AG10803 (cell line): ENCODE data around the gene GPR42.
"Not testable (repeated sequence)": the region's sequence is repeated elsewhere in the genome, so short reads cannot be mapped to it uniquely, and the experiment has no call there.

Experiments used
- DNase-seq: peaks from one replicate; pipeline ENCODE4 v3.0.0; 2010; ENCODE audit warnings: low read depth
- H3K4me3 ChIP-seq: 2 replicates; pipeline ENCODE4 v1.5.1; 2011; ENCODE audit warnings: mild to moderate bottlenecking, low read length, control low read depth
- CTCF ChIP-seq: conservative IDR thresholded peaks from 2 replicates; pipeline ENCODE4 v1.5.1; 2011; ENCODE audit warnings: mild to moderate bottlenecking, low read length, control low read depth, inconsistent platforms

Gene GPR42

GRCh38 chr19:35399948-35400772, 29.3 kb downstream of the GPR42 start:
- no peak overlapping the region for H3K4me3 ChIP-seq
- no peak for TF ChIP-seq CTCF
- DNase-seq = no peak

- H3K4me3 ChIP-seq = no peak overlapping the region
- no peak for DNase-seq
- no peak for TF ChIP-seq CTCF
These were observed 29.9 kb downstream of the GPR42 start for GRCh38 chr19:35400773-35401100.

- DNase-seq, H3K4me3 ChIP-seq: not testable (repeated sequence)
These were observed 30.5 kb downstream of the GPR42 start for GRCh38 chr19:35401416-35401815.

DNA sequence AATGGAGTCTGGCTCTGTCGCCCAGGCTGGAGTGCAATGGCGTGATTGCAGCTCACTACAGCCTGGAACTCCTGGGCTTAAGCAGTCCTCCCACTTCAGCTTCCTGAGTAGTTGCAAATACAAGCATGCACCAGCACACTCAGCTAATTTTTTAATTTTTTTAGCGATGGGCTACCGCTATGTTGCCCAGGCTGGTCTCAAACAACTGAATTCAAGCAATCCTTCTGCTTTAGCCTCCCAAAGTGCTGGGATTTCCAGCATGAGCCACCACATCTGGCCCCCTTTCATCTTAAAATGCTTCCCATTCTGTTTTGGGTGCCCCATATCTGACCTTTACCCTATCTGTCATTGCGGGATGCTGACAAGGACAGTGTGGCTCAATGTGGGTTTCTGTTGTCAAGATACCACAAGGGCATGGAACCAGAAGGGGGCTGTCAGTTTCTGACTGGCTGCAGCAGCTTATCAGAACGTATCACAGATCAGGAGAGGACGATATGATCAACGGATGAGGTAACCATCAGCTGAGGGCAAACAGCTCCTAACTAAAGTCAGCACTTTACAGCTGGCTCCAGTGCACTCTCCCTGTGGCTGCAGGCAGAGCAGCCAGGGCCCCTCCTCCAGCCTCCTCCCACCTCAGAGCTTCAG, 32.4 kb downstream of the GPR42 start:
- no peak for TF ChIP-seq CTCF
- DNase-seq = no peak

DNA sequence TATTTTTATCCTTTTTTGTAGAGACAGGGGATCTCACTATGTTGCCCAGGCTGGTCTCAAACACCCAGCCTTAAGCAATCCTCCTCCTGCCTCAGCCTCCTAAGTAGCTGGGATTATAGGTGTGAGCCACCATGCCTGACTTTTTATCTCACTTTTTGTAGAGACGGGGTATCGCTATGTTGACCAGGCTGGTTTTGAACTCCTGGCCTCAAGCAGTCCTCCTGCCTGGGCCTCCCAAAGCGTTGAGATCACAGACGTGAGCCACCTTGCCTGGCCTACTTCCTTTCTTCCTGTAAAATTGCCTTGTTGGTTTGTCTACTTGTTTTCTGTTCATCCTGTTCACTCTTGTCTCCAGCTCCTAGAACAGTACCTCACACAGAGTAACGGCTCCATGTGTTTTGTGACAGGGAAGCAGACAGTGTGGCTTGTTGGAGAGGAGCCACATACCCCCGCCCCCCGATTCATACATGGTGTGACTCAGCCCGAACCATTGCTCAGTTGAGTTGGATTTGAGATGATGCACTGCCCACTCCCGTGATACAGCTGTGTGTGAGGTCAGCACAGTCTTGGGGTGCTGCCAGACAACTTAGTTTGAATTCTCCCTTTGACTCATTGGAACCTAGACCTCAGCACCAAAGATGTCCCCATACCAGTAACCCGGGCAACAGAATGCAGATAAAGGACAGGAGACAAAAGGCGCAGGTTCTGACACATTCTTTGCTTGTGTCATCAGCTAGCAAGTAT, 34.2 kb downstream of the GPR42 start:
- peak; percentile 91 for DNase-seq
- no peak for TF ChIP-seq CTCF
- no peak overlapping the region for H3K4me3 ChIP-seq

More for the DNA sequence above, 32.4 kb downstream of the GPR42 start:
- H3K4me3 ChIP-seq = no peak overlapping the region

DNA sequence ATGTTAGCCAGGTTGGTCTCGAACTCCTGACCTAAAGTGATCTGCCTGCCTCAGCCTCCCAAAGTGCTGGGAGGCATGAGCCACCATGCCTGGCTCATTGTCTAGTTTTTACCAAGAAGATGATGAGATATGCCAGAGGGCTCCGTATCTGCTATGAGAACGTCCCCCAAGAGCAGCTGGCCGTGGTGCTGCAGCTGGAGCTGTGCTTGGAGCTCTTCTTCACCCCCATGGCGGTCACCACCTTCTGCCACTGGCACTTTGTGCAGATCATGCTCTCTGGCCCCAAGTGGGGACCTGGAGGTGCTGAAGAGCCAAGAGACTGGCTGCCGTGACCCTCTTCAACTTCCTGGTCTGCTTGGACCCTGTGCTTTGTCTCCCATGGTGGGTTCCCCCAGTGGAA, 36.8 kb downstream of the GPR42 start:
- no peak overlapping the region for H3K4me3 ChIP-seq
- TF ChIP-seq CTCF = no peak
- DNase-seq = no peak

DNA sequence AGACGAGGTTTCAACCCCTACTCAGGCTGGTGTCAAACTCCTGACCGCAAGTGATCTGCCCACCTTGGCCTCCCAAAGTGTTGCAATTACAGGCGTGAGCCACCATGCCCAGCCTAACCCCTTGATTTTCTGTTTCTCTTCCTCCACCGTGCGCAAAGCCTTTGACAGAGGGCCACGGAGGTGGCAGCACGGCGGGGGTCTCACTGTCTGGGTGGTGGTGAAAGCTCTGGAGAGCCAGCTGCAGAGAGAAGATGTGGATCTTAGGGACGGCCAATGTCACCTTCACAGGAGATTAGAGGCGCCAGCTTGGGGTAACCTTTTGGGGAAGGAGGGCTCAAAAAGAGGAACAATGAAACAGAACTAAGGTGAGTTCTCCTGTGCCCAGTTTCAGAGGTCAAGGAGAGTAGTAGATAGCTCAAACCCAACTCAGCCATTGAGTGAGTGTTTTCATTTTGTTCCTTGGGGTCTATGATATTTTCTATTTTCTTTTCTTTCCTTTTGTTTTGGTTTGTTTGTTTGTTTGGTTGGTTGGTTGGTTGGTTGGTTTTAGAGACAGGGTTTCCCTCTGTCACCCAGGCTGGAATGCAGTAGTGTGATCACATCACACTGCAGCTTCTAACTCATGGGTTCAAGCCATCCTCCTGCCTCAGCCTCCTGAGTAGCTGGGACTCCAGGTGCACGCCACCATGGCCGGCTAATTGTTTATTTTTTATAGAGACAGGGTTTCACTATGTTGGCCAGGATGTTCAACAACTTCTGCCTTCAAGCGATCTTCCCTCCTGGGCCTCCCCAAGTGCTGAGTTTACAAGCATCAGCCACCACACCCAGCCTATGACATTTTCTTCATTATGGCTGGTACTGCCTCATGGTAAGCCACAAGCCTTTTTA, 37.7 kb downstream of the GPR42 start:
- H3K4me3 ChIP-seq = no peak overlapping the region
- TF ChIP-seq CTCF = no peak

More for the DNA sequence above, 37.7 kb downstream of the GPR42 start:
- no peak for DNase-seq
